ENCODE measurements around the gene RNF187. TPM values are rescaled to one million over a fixed set of nuclear protein-coding genes. Genes with fewer than 3 reads are reported as not detected.
"Not testable (repeated sequence)": the region's sequence is repeated elsewhere in the genome, so short reads cannot be mapped to it uniquely, and the experiment has no call there.

The RNF187 gene
- total and polyA plus RNA-seq, 5 donors, result 34.1 to 113 (median 85.6) TPM

GRCh38 chr1:228462560-228462959 is 24.6 kb upstream of the RNF187 start:
- Histone ChIP-seq H3K27me3 (ENCODE audit: control insufficient read depth, insufficient read depth) (no peaks in the 10 kb centered on the region), H3K9me3 (ENCODE audit: control insufficient read depth, low read length) (no peaks in the 10 kb centered on the region), H3K4me3 (ENCODE audit: low read length) (no peak overlapping the region), H3K4me1 (ENCODE audit: control insufficient read depth, insufficient read depth, low read length) (peaks cover 4% of the 10 kb centered on the region), H3K27ac (ENCODE audit: low read length) (no peak overlapping the region)
- intact Hi-C loops (cut with DNase I), result no loop called here
- ATAC-seq, result no peak
- 81% methylated on average over 5 of the region's 5 CpGs for WGBS
- no peak for DNase-seq

DNA sequence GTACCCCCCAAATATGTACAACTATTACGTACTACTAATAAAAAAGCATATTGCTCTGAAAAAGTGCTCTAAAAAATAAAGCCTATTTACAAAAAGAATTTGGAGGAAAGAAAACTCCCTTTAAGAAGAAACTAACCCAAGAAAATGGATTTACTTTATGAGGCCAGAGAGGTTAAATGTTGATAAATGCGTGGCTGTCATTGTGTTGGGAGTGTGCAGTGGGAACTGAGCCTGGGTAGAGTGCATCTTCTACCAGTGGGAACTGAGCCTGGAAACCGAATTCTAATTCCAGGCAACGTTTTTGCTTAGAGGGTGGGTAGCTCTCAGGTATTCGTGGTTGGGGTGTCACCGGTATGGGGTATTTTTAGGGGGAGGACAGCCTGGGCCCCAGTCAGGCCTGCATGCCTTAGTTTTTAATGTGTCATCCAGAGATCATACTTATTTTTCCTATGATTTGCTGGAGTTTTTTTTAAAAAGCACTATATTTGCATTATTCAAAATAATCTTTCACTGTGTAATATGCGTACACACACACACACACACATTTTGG is 24.1 kb upstream of the RNF187 start:
- Histone ChIP-seq H3K27me3 (ENCODE audit: control insufficient read depth, insufficient read depth) (no peaks in the 10 kb centered on the region), H3K4me1 (ENCODE audit: control insufficient read depth, insufficient read depth, low read length) (peaks cover 4% of the 10 kb centered on the region), H3K4me3 (ENCODE audit: low read length) (no peak overlapping the region), H3K9me3 (ENCODE audit: control insufficient read depth, low read length) (no peaks in the 10 kb centered on the region), H3K27ac (ENCODE audit: low read length) (no peak overlapping the region)
- 58% methylated on average over 7 of the region's 7 CpGs for WGBS
- no peak for ATAC-seq
- intact Hi-C loops (cut with DNase I), result no loop called here
- no peak for DNase-seq

DNA sequence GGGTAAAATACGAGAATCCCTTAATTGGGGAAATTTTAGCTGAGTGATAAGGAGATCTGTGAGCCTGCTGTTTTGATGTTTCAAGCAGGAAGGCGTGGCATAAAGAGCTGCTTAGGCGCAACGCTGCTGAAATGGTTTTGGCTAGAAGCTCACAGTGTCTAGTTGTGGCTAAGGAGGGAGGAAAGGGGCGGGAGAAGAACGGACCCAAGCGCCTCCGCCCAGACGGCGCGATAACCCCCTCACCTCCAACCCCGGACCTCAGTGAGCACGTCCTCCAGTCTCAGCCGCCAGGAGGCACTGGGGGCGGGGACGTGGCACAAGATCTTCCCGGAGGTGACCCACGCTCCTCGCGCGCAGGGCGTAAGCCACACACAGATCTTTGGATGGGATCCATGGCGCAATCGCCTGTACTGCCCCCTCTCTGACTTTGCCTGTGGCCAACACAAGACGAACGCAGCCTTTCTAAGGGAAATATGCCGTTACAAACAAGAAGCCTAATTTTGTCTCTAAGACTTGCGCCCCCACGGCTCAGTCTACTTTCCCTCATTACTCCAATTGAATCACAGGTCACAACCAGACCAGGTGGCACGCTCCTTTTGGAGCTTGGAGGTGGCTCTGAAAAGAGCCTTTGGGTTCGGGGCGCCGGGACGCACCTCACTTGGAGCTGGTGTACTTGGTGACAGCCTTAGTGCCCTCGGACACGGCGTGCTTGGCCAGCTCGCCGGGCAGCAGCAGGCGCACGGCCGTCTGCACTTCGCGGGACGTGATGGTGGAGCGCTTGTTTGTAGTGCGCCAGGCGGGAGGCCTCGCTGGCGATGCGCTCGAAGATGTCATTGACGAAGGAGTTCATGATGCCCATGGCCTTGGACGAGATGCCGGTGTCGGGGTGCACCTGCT is 23.4 kb upstream of the RNF187 start:
- peak; percentile 57 to 73 for ATAC-seq
- intact Hi-C loops (cut with DNase I), result no loop called here
- Histone ChIP-seq H3K27ac (ENCODE audit: low read length) (no peak overlapping the region), H3K4me3 (ENCODE audit: low read length) (no peak overlapping the region), H3K27me3 (ENCODE audit: control insufficient read depth, insufficient read depth) (no peaks in the 10 kb centered on the region), H3K4me1 (ENCODE audit: control insufficient read depth, insufficient read depth, low read length) (peaks cover 4% of the 10 kb centered on the region), H3K9me3 (ENCODE audit: control insufficient read depth, low read length) (no peaks in the 10 kb centered on the region)
- WGBS, result 2% methylated on average over 54 of the region's 56 CpGs
- peak; percentile 53 to 83 (median 78) for DNase-seq

GRCh38 chr1:228464487-228464983 is 22.6 kb upstream of the RNF187 start:
- H3K4me1 ChIP-seq (ENCODE audit: control insufficient read depth, insufficient read depth, low read length), result peaks cover 4% of the 10 kb centered on the region
- no peaks in the 10 kb centered on the region for H3K27me3 ChIP-seq (ENCODE audit: control insufficient read depth, insufficient read depth)
- no peaks in the 10 kb centered on the region for H3K9me3 ChIP-seq (ENCODE audit: control insufficient read depth, low read length)
- intact Hi-C loops (cut with DNase I), result no loop called here
- no peak overlapping the region for H3K27ac ChIP-seq (ENCODE audit: low read length)
- ATAC-seq, result peak; percentile 90 to 91
- peak overlapping the region; percentile 19 for H3K4me3 ChIP-seq (ENCODE audit: low read length)
- peak; percentile 76 to 90 (median 84) for DNase-seq
- WGBS, result 3% methylated on average over 33 of the region's 33 CpGs

GRCh38 chr1:228465141-228465540 is 22.0 kb upstream of the RNF187 start:
- ATAC-seq (no peak), DNase-seq (no peak)
- Histone ChIP-seq H3K4me1 (ENCODE audit: control insufficient read depth, insufficient read depth, low read length) (peaks cover 4% of the 10 kb centered on the region), H3K9me3 (ENCODE audit: control insufficient read depth, low read length) (no peaks in the 10 kb centered on the region), H3K4me3 (ENCODE audit: low read length) (peak overlapping the region; percentile 19), H3K27ac (ENCODE audit: low read length) (no peak overlapping the region), H3K27me3 (ENCODE audit: control insufficient read depth, insufficient read depth) (no peaks in the 10 kb centered on the region)
- WGBS, result 15% methylated on average over 13 of the region's 13 CpGs
- intact Hi-C loops (cut with DNase I), result no loop called here

- H3K27me3 ChIP-seq (ENCODE audit: control insufficient read depth, insufficient read depth), result no peaks in the 10 kb centered on the region
- no peaks in the 10 kb centered on the region for H3K9me3 ChIP-seq (ENCODE audit: control insufficient read depth, low read length)
- DNase-seq (no peak), ATAC-seq (no peak)
- intact Hi-C loops (cut with DNase I), result no loop called here
- no peak overlapping the region for H3K27ac ChIP-seq (ENCODE audit: low read length)
- WGBS, result 54% methylated on average over 8 of the region's 8 CpGs
- no peak overlapping the region for H3K4me3 ChIP-seq (ENCODE audit: low read length)
- H3K4me1 ChIP-seq (ENCODE audit: control insufficient read depth, insufficient read depth, low read length), result peaks cover 4% of the 10 kb centered on the region
These were observed 21.5 kb upstream of the RNF187 start for GRCh38 chr1:228465571-228466146.

GRCh38 chr1:228468188-228468587 is 19.0 kb upstream of the RNF187 start:
- not testable (repeated sequence) for H3K27me3 ChIP-seq (ENCODE audit: control insufficient read depth, insufficient read depth)

DNA sequence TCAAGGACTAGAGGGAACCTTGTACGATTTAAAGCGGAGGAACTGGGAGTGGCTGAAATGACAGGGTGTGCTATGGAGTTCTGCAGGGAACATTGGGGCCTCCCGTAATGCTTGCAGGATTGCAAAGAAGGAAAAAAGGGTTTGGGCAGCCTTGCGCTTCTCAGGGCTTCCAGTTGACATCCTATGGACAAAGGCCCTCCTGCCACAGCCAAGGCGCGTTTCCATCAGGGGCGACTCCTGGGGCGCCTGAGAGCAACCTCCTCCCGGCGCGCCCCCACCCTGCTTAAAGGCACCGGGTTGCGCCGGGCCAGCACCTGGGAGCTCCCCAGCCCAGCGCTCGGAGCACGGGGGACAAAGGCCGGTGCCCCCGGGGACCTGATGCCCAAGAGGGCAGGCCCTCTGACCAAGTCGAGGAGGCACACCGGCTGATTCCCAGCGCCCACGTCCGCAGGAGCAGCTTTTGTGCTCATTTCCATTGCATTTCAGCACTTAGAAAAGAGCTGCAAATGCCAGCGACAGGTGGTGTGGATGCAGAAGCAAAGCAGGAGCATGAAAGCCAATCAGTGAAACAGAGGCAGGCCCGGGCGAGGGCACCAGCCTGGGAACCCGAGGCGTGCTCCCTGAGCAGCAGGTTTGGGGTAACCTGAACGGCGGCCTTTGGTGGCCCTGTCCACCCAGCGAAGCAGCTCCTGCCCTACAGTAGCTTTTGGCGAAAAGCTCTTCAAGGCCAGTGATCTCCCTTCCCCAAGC is 17.6 kb upstream of the RNF187 start:
- ATAC-seq, result no peak
- H3K27me3 ChIP-seq (ENCODE audit: control insufficient read depth, insufficient read depth), result no peaks in the 10 kb centered on the region

More at GRCh38 chr1:228468188-228468587, 19.0 kb upstream of the RNF187 start:
- H3K9me3 ChIP-seq (ENCODE audit: control insufficient read depth, low read length); DNase-seq; ATAC-seq; H3K4me3 ChIP-seq (ENCODE audit: low read length); H3K4me1 ChIP-seq (ENCODE audit: control insufficient read depth, insufficient read depth, low read length); intact Hi-C loops (cut with DNase I); H3K27ac ChIP-seq (ENCODE audit: low read length): not testable (repeated sequence)
- 62% methylated on average over 2 of the region's 2 CpGs for WGBS

DNA sequence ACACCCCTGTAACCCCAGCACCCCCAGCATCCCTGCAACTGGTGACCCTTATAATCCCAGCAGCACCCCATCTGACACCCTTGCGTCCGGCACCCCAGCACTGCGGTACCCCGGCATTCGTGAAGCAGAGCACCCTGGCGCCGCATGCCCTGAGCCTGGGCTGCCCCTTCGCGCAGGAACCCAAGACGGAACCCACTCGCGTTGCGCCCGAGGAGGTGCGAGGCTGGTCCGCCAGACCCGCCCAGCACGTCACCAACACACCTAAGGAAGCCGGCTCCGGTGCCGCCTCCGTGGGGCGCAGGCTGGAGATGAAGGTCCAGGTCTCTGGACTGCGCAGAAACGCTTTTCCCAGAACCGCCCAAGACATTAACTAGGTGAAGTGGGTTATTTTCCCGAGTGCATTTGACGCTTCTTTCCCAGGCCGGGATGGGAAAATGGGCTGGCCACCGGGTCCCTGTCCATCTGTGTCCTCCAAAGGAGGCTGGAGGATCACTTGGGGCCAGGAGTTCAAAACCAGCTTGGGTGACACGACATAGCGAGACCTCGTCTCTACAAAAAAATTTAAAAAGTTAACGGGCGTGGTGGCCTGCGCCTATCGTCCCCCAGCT is 15.9 kb upstream of the RNF187 start:
- H3K4me1 ChIP-seq (ENCODE audit: control insufficient read depth, insufficient read depth, low read length), result no peaks in the 10 kb centered on the region
- H3K27me3 ChIP-seq (ENCODE audit: control insufficient read depth, insufficient read depth), result no peaks in the 10 kb centered on the region
- no peak overlapping the region for H3K4me3 ChIP-seq (ENCODE audit: low read length)
- DNase-seq (peak in 1 of 3 donors; percentile 37), ATAC-seq (no peak)
- intact Hi-C loops (cut with DNase I), result no loop called here
- no peak overlapping the region for H3K27ac ChIP-seq (ENCODE audit: low read length)
- WGBS, result 54% methylated on average over 37 of the region's 37 CpGs
- H3K9me3 ChIP-seq (ENCODE audit: control insufficient read depth, low read length), result no peaks in the 10 kb centered on the region

More for the DNA sequence above, 17.6 kb upstream of the RNF187 start:
- H3K9me3 ChIP-seq (ENCODE audit: control insufficient read depth, low read length), result no peaks in the 10 kb centered on the region
- intact Hi-C loops (cut with DNase I), result no loop called here
- 15% methylated on average over 33 of the region's 33 CpGs for WGBS
- no peak overlapping the region for H3K27ac ChIP-seq (ENCODE audit: low read length)
- no peak overlapping the region for H3K4me3 ChIP-seq (ENCODE audit: low read length)
- DNase-seq, result peak in 1 of 3 donors; percentile 42
- no peaks in the 10 kb centered on the region for H3K4me1 ChIP-seq (ENCODE audit: control insufficient read depth, insufficient read depth, low read length)

DNA sequence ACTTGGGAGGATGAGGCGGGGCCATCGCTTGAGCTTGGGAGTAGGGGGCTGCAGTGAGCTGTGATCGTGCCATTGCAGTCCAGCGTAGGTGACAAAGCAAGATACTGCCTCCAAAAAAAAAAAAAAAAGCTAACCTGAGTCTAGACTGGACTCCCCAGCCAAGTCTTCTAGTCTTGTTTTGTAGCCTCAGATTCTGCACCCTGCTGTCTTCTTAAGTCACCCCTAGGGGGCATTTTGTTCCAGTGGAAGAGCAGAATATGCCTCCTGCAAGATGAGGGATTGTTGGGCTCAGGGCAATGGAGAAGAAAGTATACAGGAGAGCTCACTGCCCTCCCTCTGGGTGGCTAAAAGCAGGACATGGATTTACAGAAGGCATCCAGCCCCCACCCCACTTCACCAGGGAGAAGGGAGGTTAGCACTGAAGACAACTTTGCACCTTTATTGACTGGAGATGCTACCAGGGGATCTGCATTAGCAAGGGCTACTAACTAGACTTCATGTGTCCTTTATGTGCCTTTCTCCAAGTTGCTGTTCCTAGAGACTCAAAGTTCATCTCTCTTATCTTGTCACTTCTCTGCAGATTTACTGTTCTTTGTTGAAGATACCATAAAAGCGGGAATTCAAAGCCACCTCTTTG is 15.3 kb upstream of the RNF187 start:
- Histone ChIP-seq H3K9me3 (ENCODE audit: control insufficient read depth, low read length) (no peaks in the 10 kb centered on the region), H3K4me1 (ENCODE audit: control insufficient read depth, insufficient read depth, low read length) (no peaks in the 10 kb centered on the region), H3K4me3 (ENCODE audit: low read length) (no peak overlapping the region), H3K27ac (ENCODE audit: low read length) (no peak overlapping the region), H3K27me3 (ENCODE audit: control insufficient read depth, insufficient read depth) (no peaks in the 10 kb centered on the region)
- no peak for DNase-seq
- 63% methylated on average over 5 of the region's 5 CpGs for WGBS
- peak in 1 of 2 donors; percentile 37 for ATAC-seq
- intact Hi-C loops (cut with DNase I), result no loop called here
